ENCODE results near the gene SFTPA1. TPM values are rescaled to one million over a fixed set of nuclear protein-coding genes. Genes with fewer than 3 reads are reported as not detected.
"Not testable (repeated sequence)": the region's sequence is repeated elsewhere in the genome, so short reads cannot be mapped to it uniquely, and the experiment has no call there.

SFTPA1 gene
- polyA plus RNA-seq, 1 donor (not counting 4 experiments of a cell fraction or from before 2014, with no cell fraction given), result not detected

GRCh38 chr10:79615577-79615976 is 4.8 kb downstream of the SFTPA1 start:
- DNase-seq (ENCODE audit: low read depth, low spot score) (no peak), FAIRE-seq (no peak)
- H2AFZ ChIP-seq (ENCODE audit: control insufficient read depth, low read length), result no peak overlapping the region
- no peak overlapping the region for H3K4me2 ChIP-seq (ENCODE audit: control insufficient read depth, extremely low read depth, insufficient read depth, low read depth, low read length)
- dilution Hi-C loops (cut with MboI; ENCODE audit: extremely low pct_ligation_motif_present, low sequenced_read_pairs), result no loop called here
- H3K9ac ChIP-seq (ENCODE audit: control insufficient read depth, extremely low read depth, insufficient read depth, low read length), result no peak overlapping the region
- H3K27me3 ChIP-seq (ENCODE audit: control insufficient read depth, extremely low read depth, insufficient read depth, low read length), result no peaks in the 10 kb centered on the region
- H3K4me3 ChIP-seq (ENCODE audit: control insufficient read depth in 2 of 3, extremely low read depth in 1 of 3, insufficient read depth in 2 of 3, low read depth in 1 of 3, low read length in 3 of 3), result no peak overlapping the region
- no peaks in the 10 kb centered on the region for H3K9me1 ChIP-seq (ENCODE audit: control insufficient read depth, extremely low read depth, insufficient read depth, low read length)
- no peaks in the 10 kb centered on the region for H3K4me1 ChIP-seq (ENCODE audit: control insufficient read depth, extremely low read depth, insufficient read depth, low read length)
- no peak overlapping the region for H3K27ac ChIP-seq (ENCODE audit: control insufficient read depth, insufficient read depth, low read length)
- H3K79me2 ChIP-seq (ENCODE audit: control insufficient read depth, insufficient read depth, low read length), result no peaks in the 10 kb centered on the region
- H3K9me3 ChIP-seq (ENCODE audit: control insufficient read depth, low read depth, low read length), result no peaks in the 10 kb centered on the region
- no peaks in the 10 kb centered on the region for H3K36me3 ChIP-seq (ENCODE audit: control insufficient read depth in 2 of 2, extremely low read depth in 1 of 2, insufficient read depth in 2 of 2, low read length in 2 of 2)
- no peak for TF ChIP-seq CTCF (optimal IDR thresholded peaks at IDR 0.05 in 1 of 3, IDR thresholded peaks at IDR 0.05 in 1 of 3, conservative IDR thresholded peaks at IDR 0.05 in 1 of 3; ENCODE audit: extremely low read depth in 1 of 3, insufficient read depth in 2 of 3, low read length in 3 of 3)
- H4K20me1 ChIP-seq (ENCODE audit: control insufficient read depth, extremely low read depth, insufficient read depth, low read length), result no peaks in the 10 kb centered on the region

GRCh38 chr10:79616164-79616563 is 5.4 kb downstream of the SFTPA1 start:
- no peak overlapping the region for H3K4me2 ChIP-seq (ENCODE audit: control insufficient read depth, extremely low read depth, insufficient read depth, low read depth, low read length)
- no peak overlapping the region for H2AFZ ChIP-seq (ENCODE audit: control insufficient read depth, low read length)
- no peaks in the 10 kb centered on the region for H3K9me3 ChIP-seq (ENCODE audit: control insufficient read depth, low read depth, low read length)
- no peaks in the 10 kb centered on the region for H3K27me3 ChIP-seq (ENCODE audit: control insufficient read depth, extremely low read depth, insufficient read depth, low read length)
- H3K4me3 ChIP-seq (ENCODE audit: control insufficient read depth in 2 of 3, extremely low read depth in 1 of 3, insufficient read depth in 2 of 3, low read depth in 1 of 3, low read length in 3 of 3), result no peak overlapping the region
- no peak for DNase-seq (ENCODE audit: low read depth, low spot score)
- TF ChIP-seq CTCF (optimal IDR thresholded peaks at IDR 0.05 in 1 of 3, IDR thresholded peaks at IDR 0.05 in 1 of 3, conservative IDR thresholded peaks at IDR 0.05 in 1 of 3; ENCODE audit: extremely low read depth in 1 of 3, insufficient read depth in 2 of 3, low read length in 3 of 3) (no peak), EZH2 (IDR thresholded peaks at IDR 0.05; ENCODE audit: low read length) (no peak)
- H3K36me3 ChIP-seq (ENCODE audit: control insufficient read depth in 2 of 2, extremely low read depth in 1 of 2, insufficient read depth in 2 of 2, low read length in 2 of 2), result no peaks in the 10 kb centered on the region
- no peaks in the 10 kb centered on the region for H3K79me2 ChIP-seq (ENCODE audit: control insufficient read depth, insufficient read depth, low read length)
- FAIRE-seq, result no peak
- dilution Hi-C loops (cut with MboI; ENCODE audit: extremely low pct_ligation_motif_present, low sequenced_read_pairs), result no loop called here
- H3K27ac ChIP-seq (ENCODE audit: control insufficient read depth, insufficient read depth, low read length), result no peak overlapping the region
- no peaks in the 10 kb centered on the region for H3K9me1 ChIP-seq (ENCODE audit: control insufficient read depth, extremely low read depth, insufficient read depth, low read length)
- H3K9ac ChIP-seq (ENCODE audit: control insufficient read depth, extremely low read depth, insufficient read depth, low read length), result no peak overlapping the region
- H3K4me1 ChIP-seq (ENCODE audit: control insufficient read depth, extremely low read depth, insufficient read depth, low read length), result no peaks in the 10 kb centered on the region
- no peaks in the 10 kb centered on the region for H4K20me1 ChIP-seq (ENCODE audit: control insufficient read depth, extremely low read depth, insufficient read depth, low read length)

DNA sequence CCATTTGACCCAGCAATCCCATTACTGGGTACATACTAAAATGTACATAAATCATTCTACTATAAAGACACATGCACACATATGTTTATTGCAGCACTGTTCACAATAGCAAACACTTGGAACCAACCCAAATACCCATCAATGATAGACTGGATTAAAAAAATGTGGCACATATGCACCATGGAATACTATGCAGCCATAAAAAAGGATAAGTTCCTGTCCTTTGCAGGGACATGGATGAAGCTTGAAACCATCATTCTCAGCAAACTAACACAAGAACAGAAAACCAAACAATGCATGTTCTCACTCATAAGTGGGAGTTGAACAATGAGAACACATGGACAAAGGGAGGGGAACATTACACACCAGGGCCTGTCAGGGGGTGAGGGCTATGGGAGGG is 12.9 kb downstream of the SFTPA1 start:
- H3K79me2 ChIP-seq (ENCODE audit: control insufficient read depth, insufficient read depth, low read length); H3K36me3 ChIP-seq (ENCODE audit: control insufficient read depth in 2 of 2, extremely low read depth in 1 of 2, insufficient read depth in 2 of 2, low read length in 2 of 2); H4K20me1 ChIP-seq (ENCODE audit: control insufficient read depth, extremely low read depth, insufficient read depth, low read length); H3K4me2 ChIP-seq (ENCODE audit: control insufficient read depth, extremely low read depth, insufficient read depth, low read depth, low read length); H2AFZ ChIP-seq (ENCODE audit: control insufficient read depth, low read length); H3K4me3 ChIP-seq (ENCODE audit: control insufficient read depth in 2 of 3, extremely low read depth in 1 of 3, insufficient read depth in 2 of 3, low read depth in 1 of 3, low read length in 3 of 3); H3K27me3 ChIP-seq (ENCODE audit: control insufficient read depth, extremely low read depth, insufficient read depth, low read length); H3K9ac ChIP-seq (ENCODE audit: control insufficient read depth, extremely low read depth, insufficient read depth, low read length); H3K9me3 ChIP-seq (ENCODE audit: control insufficient read depth, low read depth, low read length); FAIRE-seq; H3K4me1 ChIP-seq (ENCODE audit: control insufficient read depth, extremely low read depth, insufficient read depth, low read length); dilution Hi-C loops (cut with MboI; ENCODE audit: extremely low pct_ligation_motif_present, low sequenced_read_pairs); DNase-seq (ENCODE audit: low read depth, low spot score); H3K9me1 ChIP-seq (ENCODE audit: control insufficient read depth, extremely low read depth, insufficient read depth, low read length); H3K27ac ChIP-seq (ENCODE audit: control insufficient read depth, insufficient read depth, low read length): not testable (repeated sequence)

Measured in keratinocyte (primary cell).